Neural cell (in vitro differentiated cells): ENCODE measurements around the gene MAEA.

Experiments
- CTCF ChIP-seq: fragments of 450-650 bp; IDR thresholded peaks from 2 replicates; pipeline ENCODE4 v1.5.1; 2014; ENCODE audit warnings: antibody characterized with exemption, mild to moderate bottlenecking, moderate library complexity; ENCODE audit not compliant: poor library complexity, severe bottlenecking
- TAF1 ChIP-seq: IDR thresholded peaks from 2 replicates; pipeline ENCODE4 v1.6.1; 2012; ENCODE audit warnings: low read depth

DNA sequence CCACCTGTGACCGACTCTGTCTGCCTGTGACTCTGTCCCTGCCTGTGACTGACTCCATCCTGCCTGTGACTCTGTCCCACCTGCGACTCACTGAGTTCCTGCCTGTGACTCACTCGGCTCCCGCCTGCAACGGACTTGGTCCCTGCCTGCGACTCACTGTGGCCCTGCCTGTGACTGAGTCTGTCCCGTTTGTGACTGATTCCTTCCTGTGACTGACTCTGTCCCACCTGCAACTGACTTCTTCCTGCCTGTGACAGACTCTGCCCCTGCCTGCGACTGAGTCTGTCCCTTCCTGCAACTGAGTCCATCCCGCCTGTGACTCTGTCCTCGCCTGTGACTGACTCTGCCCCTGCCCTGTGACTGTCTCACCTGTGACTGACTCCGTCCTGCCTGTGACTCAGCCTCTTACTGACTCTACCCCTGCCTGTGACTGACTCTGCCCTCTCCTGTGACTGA, 47.7 kb downstream of the MAEA start:
- TF ChIP-seq CTCF = no peak
- no peak for TF ChIP-seq TAF1
